Measurements from ENCODE around the gene WWTR1. TPM values are rescaled to one million over a fixed set of nuclear protein-coding genes. Genes with fewer than 3 reads are reported as not detected.

WWTR1 gene
- polyA plus RNA-seq, 1 donor, result 29.2 TPM

DNA sequence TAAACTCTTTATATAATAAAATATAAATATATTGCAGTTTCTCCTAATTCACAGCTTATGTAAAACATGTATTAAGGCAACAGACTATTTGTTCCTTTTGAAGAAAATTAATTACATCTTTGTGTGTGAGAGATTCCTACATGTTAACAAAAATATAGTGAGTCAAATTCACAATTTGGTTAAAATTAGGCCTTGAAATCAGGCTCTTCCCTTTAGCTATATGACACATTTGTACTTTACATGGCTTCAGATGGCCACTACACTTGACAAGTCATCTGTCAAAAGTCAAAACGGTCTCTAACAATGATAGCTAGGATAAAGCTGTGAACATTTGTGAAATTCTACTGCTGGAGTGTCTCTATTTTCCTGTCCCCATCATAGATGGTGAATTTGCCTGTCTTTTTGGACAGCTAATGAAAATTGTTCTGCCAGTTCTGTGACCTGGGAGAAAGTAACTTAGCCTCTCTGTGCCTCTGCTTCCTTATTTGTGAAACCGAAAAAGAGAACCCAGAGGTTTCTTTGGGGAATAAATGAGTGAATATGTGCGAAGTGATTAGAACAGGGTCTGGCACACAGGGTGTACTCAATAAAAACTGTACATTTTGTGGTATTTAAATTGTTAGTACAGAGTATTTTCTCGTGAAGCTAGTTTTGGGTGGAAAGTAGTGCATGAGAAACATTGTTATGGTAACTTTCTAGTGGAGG is 159.7 kb downstream of the WWTR1 start:
- H3K4me3 ChIP-seq (ENCODE audit: low read length), result no peak overlapping the region
- DNase-seq, result no peak
- no peaks in the 10 kb centered on the region for H3K36me3 ChIP-seq (ENCODE audit: control insufficient read depth, insufficient read depth, low read length)
- H3K27me3 ChIP-seq (ENCODE audit: control insufficient read depth, insufficient read depth, low read length), result no peaks in the 10 kb centered on the region
- H3K27ac ChIP-seq (ENCODE audit: low read length), result no peak overlapping the region
- H3K9me3 ChIP-seq (ENCODE audit: control insufficient read depth, low read depth, low read length), result no peaks in the 10 kb centered on the region
- WGBS (ENCODE audit: insufficient coverage, low lambda C conversion rate), result 100% methylated on average over 1 of the region's 4 CpGs
- no peaks in the 10 kb centered on the region for H3K4me1 ChIP-seq (ENCODE audit: control insufficient read depth, insufficient read depth, low read length)

DNA sequence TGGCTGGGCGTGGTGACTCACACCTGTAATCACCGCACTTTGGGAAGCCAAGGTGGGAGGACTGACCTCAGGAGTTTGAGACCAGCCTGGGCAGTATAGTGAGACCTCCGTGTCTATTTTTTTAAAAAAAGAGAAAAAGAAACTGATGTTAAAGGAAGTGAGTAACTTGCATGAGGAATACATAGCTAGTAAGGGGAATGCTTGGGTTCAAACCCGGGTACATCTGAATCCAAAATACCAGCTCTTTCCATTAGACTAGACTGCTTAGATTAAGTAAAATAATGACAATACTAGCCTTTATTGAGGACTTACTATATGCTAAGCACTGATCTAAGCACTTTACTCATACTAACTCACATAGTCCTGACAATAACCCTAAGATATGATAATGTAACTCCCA is 160.9 kb downstream of the WWTR1 start:
- no peaks in the 10 kb centered on the region for H3K9me3 ChIP-seq (ENCODE audit: control insufficient read depth, low read depth, low read length)
- DNase-seq, result no peak
- no peak overlapping the region for H3K4me3 ChIP-seq (ENCODE audit: low read length)
- H3K27ac ChIP-seq (ENCODE audit: low read length), result no peak overlapping the region
- no CpG with 5 or more reads among the region's 4 CpGs for WGBS (ENCODE audit: insufficient coverage, low lambda C conversion rate)
- H3K36me3 ChIP-seq (ENCODE audit: control insufficient read depth, insufficient read depth, low read length), result no peaks in the 10 kb centered on the region
- no peaks in the 10 kb centered on the region for H3K4me1 ChIP-seq (ENCODE audit: control insufficient read depth, insufficient read depth, low read length)
- no peaks in the 10 kb centered on the region for H3K27me3 ChIP-seq (ENCODE audit: control insufficient read depth, insufficient read depth, low read length)

DNA sequence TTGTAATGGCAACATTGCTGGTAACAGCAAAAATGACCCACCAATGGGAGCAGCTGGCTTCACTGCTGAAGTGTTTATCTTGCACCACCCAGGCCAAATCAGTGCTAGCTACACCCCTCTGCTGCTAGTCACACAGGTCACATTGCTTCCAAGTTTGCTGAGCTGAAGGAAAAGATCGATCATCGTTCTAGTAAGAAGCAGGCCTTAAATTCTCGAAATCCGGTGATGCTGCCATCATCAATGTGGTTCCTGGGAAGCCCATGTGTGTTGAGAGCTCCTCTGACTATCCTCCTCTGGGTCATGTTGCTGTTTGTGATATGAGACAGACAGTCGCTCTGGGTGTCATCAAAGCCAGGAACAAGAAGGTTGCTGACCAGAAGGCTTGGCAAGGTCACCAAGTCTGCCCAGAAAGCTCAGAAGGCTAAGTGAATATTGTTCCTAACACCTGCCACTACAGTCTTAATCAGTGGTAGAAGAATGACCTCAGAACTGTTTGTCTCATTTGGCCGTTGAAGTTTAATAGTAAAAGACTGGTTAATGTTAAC is 162.2 kb downstream of the WWTR1 start:
- H3K27me3 ChIP-seq (ENCODE audit: control insufficient read depth, insufficient read depth, low read length), result no peaks in the 10 kb centered on the region
- WGBS (ENCODE audit: insufficient coverage, low lambda C conversion rate), result no CpG with 5 or more reads among the region's 6 CpGs
- H3K27ac ChIP-seq (ENCODE audit: low read length), result no peak overlapping the region
- DNase-seq, result no peak
- H3K36me3 ChIP-seq (ENCODE audit: control insufficient read depth, insufficient read depth, low read length), result no peaks in the 10 kb centered on the region
- H3K9me3 ChIP-seq (ENCODE audit: control insufficient read depth, low read depth, low read length), result no peaks in the 10 kb centered on the region
- H3K4me3 ChIP-seq (ENCODE audit: low read length), result no peak overlapping the region
- no peaks in the 10 kb centered on the region for H3K4me1 ChIP-seq (ENCODE audit: control insufficient read depth, insufficient read depth, low read length)

DNA sequence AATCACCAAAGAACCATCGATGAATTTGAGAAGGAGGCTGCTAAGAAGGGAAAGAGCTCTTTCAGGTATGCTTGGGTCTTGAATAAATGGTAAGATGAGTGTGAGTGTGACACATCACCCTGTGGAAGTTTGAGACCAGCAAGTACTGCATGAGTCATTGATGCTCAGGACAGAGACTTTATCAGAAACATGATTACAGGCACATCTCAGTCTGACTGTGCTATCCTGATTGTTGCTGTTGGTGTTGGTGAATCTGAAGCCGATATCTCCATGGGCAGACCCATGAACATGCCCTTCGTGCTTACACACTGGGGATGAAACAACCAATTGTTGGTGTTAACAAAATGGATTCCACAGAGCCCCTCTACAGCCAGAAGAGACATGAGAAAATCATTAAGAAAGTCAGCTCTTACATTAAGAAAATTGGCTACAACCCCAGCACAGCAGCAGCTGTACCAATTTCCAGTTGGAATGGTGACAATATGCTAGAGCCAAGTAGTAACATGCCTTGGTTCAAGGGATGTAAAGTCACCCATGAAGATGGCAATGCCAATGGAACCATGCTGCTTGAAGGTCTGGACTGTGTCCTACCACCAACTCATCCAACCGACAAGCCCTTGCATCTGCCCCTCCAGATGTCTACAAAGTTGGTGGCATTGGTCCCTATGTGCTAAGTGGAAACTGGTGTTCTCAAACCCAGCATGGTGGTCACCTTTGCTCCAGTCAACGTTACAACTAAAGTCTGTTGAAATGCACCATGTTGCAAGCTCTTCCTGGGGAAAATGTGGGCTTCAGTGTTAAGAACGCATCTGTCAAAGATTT is 162.9 kb downstream of the WWTR1 start:
- H3K4me1 ChIP-seq (ENCODE audit: control insufficient read depth, insufficient read depth, low read length), result no peaks in the 10 kb centered on the region
- H3K9me3 ChIP-seq (ENCODE audit: control insufficient read depth, low read depth, low read length), result no peaks in the 10 kb centered on the region
- H3K27ac ChIP-seq (ENCODE audit: low read length), result no peak overlapping the region
- 100% methylated on average over 1 of the region's 6 CpGs for WGBS (ENCODE audit: insufficient coverage, low lambda C conversion rate)
- no peaks in the 10 kb centered on the region for H3K36me3 ChIP-seq (ENCODE audit: control insufficient read depth, insufficient read depth, low read length)
- no peak overlapping the region for H3K4me3 ChIP-seq (ENCODE audit: low read length)
- H3K27me3 ChIP-seq (ENCODE audit: control insufficient read depth, insufficient read depth, low read length), result no peaks in the 10 kb centered on the region
- no peak for DNase-seq

DNA sequence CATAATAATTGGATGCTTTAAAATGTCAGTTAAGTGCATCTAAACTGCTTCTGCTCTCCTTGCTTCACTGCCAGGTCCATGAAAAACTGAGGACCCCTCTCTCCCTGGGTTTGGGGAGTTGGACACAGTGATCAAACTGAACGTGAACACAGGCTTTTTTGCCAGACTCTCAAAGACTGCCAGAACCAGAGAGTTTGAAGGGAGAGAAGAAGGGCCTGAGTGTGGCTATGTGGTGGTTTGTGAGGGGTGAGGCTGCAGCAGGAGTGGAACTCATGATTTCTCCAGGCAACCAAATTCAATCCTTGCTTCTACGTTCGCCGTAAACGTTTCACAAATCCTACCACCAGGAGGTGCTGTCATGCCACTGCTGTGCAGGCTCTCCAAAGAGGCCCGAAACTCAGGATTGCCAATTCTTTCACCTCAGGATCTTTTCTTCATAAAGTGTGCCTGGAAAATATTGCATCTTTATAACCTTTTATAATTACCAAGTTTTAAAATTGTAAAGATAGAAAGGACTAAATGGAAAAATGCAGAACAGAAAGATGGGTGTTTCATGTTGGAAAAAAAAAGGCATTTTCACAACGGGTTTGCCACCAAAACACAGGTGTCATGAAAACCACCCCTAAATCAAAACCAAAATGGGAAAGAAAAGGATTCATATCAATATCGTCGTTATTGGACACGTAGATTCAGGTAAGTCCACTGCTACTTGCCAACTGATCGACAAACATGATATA is 163.6 kb downstream of the WWTR1 start:
- H3K4me1 ChIP-seq (ENCODE audit: control insufficient read depth, insufficient read depth, low read length), result no peaks in the 10 kb centered on the region
- peak in 1 of 2 donors; percentile 29 for DNase-seq
- WGBS (ENCODE audit: insufficient coverage, low lambda C conversion rate), result 76% methylated on average over 5 of the region's 11 CpGs
- no peaks in the 10 kb centered on the region for H3K36me3 ChIP-seq (ENCODE audit: control insufficient read depth, insufficient read depth, low read length)
- no peak overlapping the region for H3K4me3 ChIP-seq (ENCODE audit: low read length)
- H3K27me3 ChIP-seq (ENCODE audit: control insufficient read depth, insufficient read depth, low read length), result no peaks in the 10 kb centered on the region
- no peak overlapping the region for H3K27ac ChIP-seq (ENCODE audit: low read length)
- no peaks in the 10 kb centered on the region for H3K9me3 ChIP-seq (ENCODE audit: control insufficient read depth, low read depth, low read length)

DNA sequence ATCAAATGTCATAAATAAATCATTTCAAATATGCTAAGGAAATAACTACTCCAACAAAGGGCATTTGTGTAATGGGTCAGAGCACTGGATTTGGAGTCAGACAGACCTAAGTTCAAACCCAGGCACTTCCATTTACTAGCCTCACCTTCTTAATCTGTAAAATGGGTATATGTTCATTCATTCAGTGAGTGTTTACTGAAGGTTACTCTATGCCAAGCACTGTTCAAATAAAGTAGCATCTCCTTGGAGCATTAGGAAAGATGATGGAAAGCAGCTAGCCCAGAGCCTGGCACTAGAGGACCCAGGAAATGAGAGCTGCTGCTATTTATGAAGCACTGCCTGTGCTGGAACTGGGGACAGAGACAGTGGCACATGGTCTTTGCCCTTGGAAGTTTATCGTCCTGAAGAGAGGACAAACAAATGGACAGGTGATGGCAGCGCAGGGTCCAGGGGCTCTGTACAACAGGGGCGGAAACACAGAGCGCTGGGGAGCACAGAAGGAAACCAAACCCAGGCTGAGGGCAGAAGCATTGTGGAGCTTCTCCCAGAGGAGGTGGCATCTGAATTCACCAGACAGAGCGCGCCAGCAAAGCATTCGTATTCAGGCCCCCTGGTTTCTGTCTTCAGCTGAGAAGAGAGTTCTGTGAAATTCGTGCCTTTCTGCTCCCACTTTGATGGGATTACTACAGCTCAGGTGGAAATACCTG is 164.4 kb downstream of the WWTR1 start:
- H3K4me1 ChIP-seq (ENCODE audit: control insufficient read depth, insufficient read depth, low read length), result no peaks in the 10 kb centered on the region
- no peaks in the 10 kb centered on the region for H3K9me3 ChIP-seq (ENCODE audit: control insufficient read depth, low read depth, low read length)
- WGBS (ENCODE audit: insufficient coverage, low lambda C conversion rate), result no CpG with 5 or more reads among the region's 8 CpGs
- H3K27ac ChIP-seq (ENCODE audit: low read length), result no peak overlapping the region
- no peak for DNase-seq
- no peaks in the 10 kb centered on the region for H3K27me3 ChIP-seq (ENCODE audit: control insufficient read depth, insufficient read depth, low read length)
- H3K36me3 ChIP-seq (ENCODE audit: control insufficient read depth, insufficient read depth, low read length), result no peaks in the 10 kb centered on the region
- H3K4me3 ChIP-seq (ENCODE audit: low read length), result no peak overlapping the region

DNA sequence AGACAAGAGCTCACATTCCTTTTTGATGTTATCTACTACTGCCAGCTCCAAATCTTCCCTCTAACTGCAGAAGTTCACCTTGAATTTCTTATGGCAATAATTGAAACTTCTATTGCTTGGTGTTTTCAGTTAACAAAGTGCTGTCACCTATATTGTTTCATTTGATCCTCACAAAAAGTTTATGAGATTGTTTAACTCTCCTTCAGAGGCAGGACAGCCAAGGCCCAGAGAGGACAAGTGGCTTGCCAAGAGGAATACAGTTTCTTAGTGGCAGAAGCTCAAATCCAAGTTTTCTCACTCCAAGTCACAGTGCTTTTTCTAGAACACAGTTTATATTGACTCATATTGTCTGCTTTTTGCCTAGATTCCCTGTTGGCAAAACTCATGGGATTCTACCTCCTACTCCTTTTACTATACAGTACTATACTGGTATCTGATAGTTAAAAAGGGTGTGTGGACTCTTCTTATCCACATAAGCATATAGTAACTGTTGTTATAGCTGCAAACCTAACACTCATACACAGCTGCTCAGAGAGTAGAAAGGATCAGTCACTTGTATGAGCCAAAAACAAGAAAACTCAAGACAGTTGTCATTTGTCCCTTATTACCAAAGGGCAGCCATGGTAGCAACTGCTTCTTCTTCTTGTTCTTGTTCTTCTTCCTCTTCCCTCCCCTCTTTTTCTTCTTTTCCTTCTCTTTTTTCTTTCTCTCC is 167.4 kb downstream of the WWTR1 start:
- no peak for DNase-seq
- H3K36me3 ChIP-seq (ENCODE audit: control insufficient read depth, insufficient read depth, low read length), result peaks cover 5% of the 10 kb centered on the region
- no peaks in the 10 kb centered on the region for H3K9me3 ChIP-seq (ENCODE audit: control insufficient read depth, low read depth, low read length)
- no peaks in the 10 kb centered on the region for H3K4me1 ChIP-seq (ENCODE audit: control insufficient read depth, insufficient read depth, low read length)
- H3K4me3 ChIP-seq (ENCODE audit: low read length), result no peak overlapping the region
- no peaks in the 10 kb centered on the region for H3K27me3 ChIP-seq (ENCODE audit: control insufficient read depth, insufficient read depth, low read length)
- H3K27ac ChIP-seq (ENCODE audit: low read length), result no peak overlapping the region

DNA sequence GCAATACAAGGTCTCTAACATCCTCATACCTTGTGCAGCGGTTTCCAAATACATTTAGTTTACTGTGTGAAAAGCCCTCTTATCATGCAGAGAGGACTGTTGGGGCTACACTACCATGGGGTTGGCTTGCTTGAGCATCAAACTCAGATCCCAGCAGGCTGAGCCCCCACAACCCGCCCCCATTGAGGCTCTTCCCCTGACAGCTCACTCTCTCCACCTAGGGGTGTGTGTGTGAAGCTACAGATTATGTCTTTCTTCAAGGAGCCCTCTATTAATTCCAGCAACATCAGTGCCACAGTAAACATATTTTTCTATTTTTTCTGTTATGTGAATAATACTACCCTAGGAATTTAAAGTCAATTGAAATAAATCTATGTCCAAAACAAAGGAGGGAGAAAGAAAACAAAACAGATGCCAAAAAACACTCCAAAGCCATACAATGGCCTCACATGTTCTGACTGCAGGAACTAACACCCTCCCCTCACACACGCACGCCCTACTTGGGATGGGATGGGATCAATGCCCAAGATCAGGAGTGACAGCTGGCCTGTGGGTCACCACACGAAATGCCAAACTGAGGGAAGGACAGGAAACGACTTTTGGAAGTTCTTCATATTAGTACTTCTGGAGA is 168.7 kb downstream of the WWTR1 start:
- no peak for DNase-seq
- Histone ChIP-seq H3K9me3 (ENCODE audit: control insufficient read depth, low read depth, low read length) (no peaks in the 10 kb centered on the region), H3K4me1 (ENCODE audit: control insufficient read depth, insufficient read depth, low read length) (no peaks in the 10 kb centered on the region), H3K4me3 (ENCODE audit: low read length) (no peak overlapping the region), H3K36me3 (ENCODE audit: control insufficient read depth, insufficient read depth, low read length) (peaks cover 5% of the 10 kb centered on the region), H3K27ac (ENCODE audit: low read length) (no peak overlapping the region), H3K27me3 (ENCODE audit: control insufficient read depth, insufficient read depth, low read length) (no peaks in the 10 kb centered on the region)
- WGBS (ENCODE audit: insufficient coverage, low lambda C conversion rate), result 100% methylated on average over 1 of the region's 6 CpGs

DNA sequence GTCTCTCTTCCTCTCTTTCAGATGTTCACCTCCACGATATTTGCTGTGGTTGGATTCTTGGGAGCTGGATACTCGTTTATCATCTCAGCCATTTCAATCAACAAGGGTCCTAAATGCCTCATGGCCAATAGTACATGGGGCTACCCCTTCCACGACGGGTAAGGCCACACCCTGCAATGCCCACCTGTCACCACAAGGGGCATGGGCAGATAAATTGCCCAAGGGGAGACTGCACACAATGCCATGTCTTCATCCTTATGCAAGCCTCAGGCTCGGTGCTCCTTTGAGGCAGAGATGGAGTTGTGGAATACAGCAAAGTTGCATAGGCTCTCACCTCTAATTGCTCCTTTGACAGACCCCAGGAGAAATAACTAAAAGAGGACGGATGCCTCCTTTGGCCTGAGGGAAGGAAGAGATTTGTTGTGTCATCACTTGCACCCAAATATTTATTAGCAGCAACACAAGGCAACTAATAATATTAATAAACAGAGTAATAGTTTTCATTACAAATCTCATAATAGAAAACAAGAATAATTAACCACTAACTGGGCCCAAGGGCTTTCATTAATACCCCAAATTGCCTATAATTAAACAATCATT is 170.1 kb downstream of the WWTR1 start:
- H3K9me3 ChIP-seq (ENCODE audit: control insufficient read depth, low read depth, low read length), result no peaks in the 10 kb centered on the region
- no peak overlapping the region for H3K4me3 ChIP-seq (ENCODE audit: low read length)
- H3K36me3 ChIP-seq (ENCODE audit: control insufficient read depth, insufficient read depth, low read length), result peaks cover 7% of the 10 kb centered on the region
- H3K27me3 ChIP-seq (ENCODE audit: control insufficient read depth, insufficient read depth, low read length), result no peaks in the 10 kb centered on the region
- no peaks in the 10 kb centered on the region for H3K4me1 ChIP-seq (ENCODE audit: control insufficient read depth, insufficient read depth, low read length)
- DNase-seq, result no peak
- H3K27ac ChIP-seq (ENCODE audit: low read length), result no peak overlapping the region
- WGBS (ENCODE audit: insufficient coverage, low lambda C conversion rate), result no CpG with 5 or more reads among the region's 6 CpGs
